Measurements from ENCODE around the gene NINJ1. TPM values are rescaled to one million over a fixed set of nuclear protein-coding genes. Genes with fewer than 3 reads are reported as not detected.

Gene NINJ1
- total and polyA plus RNA-seq, 2 of the 8 experiments (the other 6 are each of a cell fraction or from before 2014, with no cell fraction given) = 28.2 to 65.6 TPM

GRCh38 chr9:93115486-93116071 is 18.5 kb downstream of the NINJ1 start:
- no peak overlapping the region for H2BK5ac ChIP-seq (ENCODE audit: low read depth, low read length)
- H3K4me3 ChIP-seq (ENCODE audit: extremely low read depth in 1 of 4, insufficient read depth in 2 of 4, low read depth in 3 of 4, low read length in 4 of 4) = no peak overlapping the region
- H3K14ac ChIP-seq (ENCODE audit: insufficient read length) = no peak overlapping the region
- H3K18ac ChIP-seq (ENCODE audit: extremely low read depth, low read length) = no peak overlapping the region
- H2BK12ac ChIP-seq (ENCODE audit: low read depth, low read length) = no peak overlapping the region
- no peaks in the 10 kb centered on the region for H3K79me2 ChIP-seq (ENCODE audit: control insufficient read depth in 1 of 2, insufficient read depth in 2 of 2, low read length in 2 of 2)
- CTCF ChIA-PET (ENCODE audit: partially characterized antibody) = interaction anchor here (0.7 to 8.5 kb wide), 5 partner anchors 8 to 48 kb away, joined by 3 to 96 read pairs (median 4); no protein-coding TSS in a partner anchor
- POLR2A ChIA-PET (ENCODE audit: partially characterized antibody) = interaction anchor here (2.0 kb wide), 1 partner anchor 18 kb away, joined by 9 read pairs; the partner anchor contains the start of gene NINJ1
- H2AFZ ChIP-seq (ENCODE audit: low read length) = no peak overlapping the region
- H4K91ac ChIP-seq (replicated peaks; ENCODE audit: insufficient read length, low read length) = no peak overlapping the region
- no peaks in the 10 kb centered on the region for H3K79me1 ChIP-seq (ENCODE audit: low read depth, low read length)
- no peak overlapping the region for H2BK20ac ChIP-seq (ENCODE audit: low read length)
- no peaks in the 10 kb centered on the region for H3K9me3 ChIP-seq (ENCODE audit: insufficient read depth in 2 of 2, low read depth in 1 of 2, low read length in 1 of 2)
- WGBS, 2 experiments (ENCODE audit: extremely low coverage in 1 of 2, insufficient coverage in 1 of 2, insufficient read length in 1 of 2, insufficient replicate concordance in 2 of 2, low coverage in 1 of 2, low lambda C conversion rate in 2 of 2, missing lambda C conversion rate in 1 of 2) = 86% methylated on average over 1 of the region's 3 CpGs; no CpG with 5 or more reads in 1 of the 2 experiments
- no peak overlapping the region for H2BK15ac ChIP-seq (ENCODE audit: low read length)
- peaks cover 3% of the 10 kb centered on the region; the same call in 1 of the 2 replicates for H3K23me2 ChIP-seq (ENCODE audit: low read depth, low read length)
- TF ChIP-seq HDAC6 (IDR thresholded peaks at IDR 0.05; ENCODE audit: low read depth, low read length) = no peak
- TF ChIP-seq NRF1 (IDR thresholded peaks at IDR 0.05; ENCODE audit: low read depth, low read length) = no peak
- no peak for DNase-seq (ENCODE audit: low read depth in 1 of 2, low spot score in 2 of 2)
- H3K4me2 ChIP-seq (ENCODE audit: insufficient read depth in 1 of 2, low read depth in 2 of 2, low read length in 2 of 2) = no peak overlapping the region
- no peak overlapping the region for H3K27ac ChIP-seq (ENCODE audit: low read depth, low read length)
- no peak overlapping the region for H4K8ac ChIP-seq (ENCODE audit: extremely low read depth, insufficient read depth, low read length)
- H3K36me3 ChIP-seq (ENCODE audit: control insufficient read depth in 2 of 4, insufficient read depth in 4 of 4, low read length in 3 of 4) = no peaks in the 10 kb centered on the region; a peak in 2 of 8 replicates
- H4K5ac ChIP-seq (ENCODE audit: insufficient read length, low read depth, low read length) = no peak overlapping the region
- FAIRE-seq = no peak
- no peak overlapping the region for H2AK5ac ChIP-seq (ENCODE audit: low read depth, low read length)
- H3K9ac ChIP-seq (replicated peaks in 1 of 4; ENCODE audit: extremely low read depth in 1 of 4, low read depth in 3 of 4, low read length in 3 of 4) = no peak overlapping the region
- no peak overlapping the region for H2BK120ac ChIP-seq (replicated peaks; ENCODE audit: low read depth, low read length)
- no peak overlapping the region for H3K23ac ChIP-seq (ENCODE audit: insufficient read length)
- H3K56ac ChIP-seq (replicated peaks; ENCODE audit: insufficient read length, low read depth, low read length) = no peak overlapping the region
- H4K20me1 ChIP-seq (replicated peaks in 1 of 2; ENCODE audit: control insufficient read depth in 1 of 2, insufficient read depth in 2 of 2, low read length in 2 of 2) = peaks cover 0 to 6% of the 10 kb centered on the region in 2 experiments
- no peaks in the 10 kb centered on the region for H3K27me3 ChIP-seq (replicated peaks in 1 of 4; ENCODE audit: control insufficient read depth in 3 of 4, extremely low read depth in 1 of 4, insufficient read depth in 3 of 4, low read length in 3 of 4)
- H3K4ac ChIP-seq (replicated peaks; ENCODE audit: insufficient read length, low read depth, low read length) = no peak overlapping the region
- H3K4me1 ChIP-seq (replicated peaks in 1 of 4; ENCODE audit: control insufficient read depth in 3 of 4, insufficient read depth in 4 of 4, low read length in 3 of 4) = peaks cover 0 to 17% (median 10%) of the 10 kb centered on the region in 4 experiments; a peak in 6 of 7 replicates

Data from H1 (cell line).